A549 (cell line): Measurements from ENCODE around the gene GZF1. TPM values are rescaled to one million over a fixed set of nuclear protein-coding genes. Genes with fewer than 3 reads are reported as not detected.

Experiments used
- ATAC-seq, 2 experiments: fragments of 200-7000 bp in 1 of 2; fragments of >200 bp in 1 of 2; cut with Nextera tagmentation in 1 of 2; cut with Tn5 transposase in 1 of 2; 3 replicates each; pipeline versions ENCODE4 v1.8.0 to v1.9.1; 2018 to 2020; ENCODE audit warnings: mild to moderate bottlenecking in 1 of 2, moderate library complexity in 1 of 2
- CTCF ChIA-PET: fragments of 300-600 bp; sonication (Branson Sonifier 250); formaldehyde crosslinking; extraction: SDS; loops from one replicate; lab custom pipeline; 2021; ENCODE audit warnings: antibody characterized with exemption, inconsistent platforms; lab: Yijun Ruan, JAX
- POLR2A ChIA-PET: fragments of 350-600 bp; formaldehyde crosslinking; extraction: SDS; loops from one replicate; lab custom pipeline; 2021; ENCODE audit warnings: antibody characterized with exemption, inconsistent platforms; lab: Yijun Ruan, JAX
- DNase-seq, 2 experiments: peaks; one replicate each; pipeline versions ENCODE4 v3.0.0 to v3.0.0-alpha.2; 2011 to 2016; ENCODE audit warnings: low read depth in 1 of 2, low spot score in 1 of 2
- FAIRE-seq: peaks from 2 replicates; lab custom pipeline; 2011; peaks lifted over from hg19 to GRCh38; lab: Jason Lieb, UNC
- H3K27ac ChIP-seq, 2 experiments: fragments of >200 bp; sonication (Bioruptor Twin); formaldehyde crosslinking; 3 replicates each; pipeline ENCODE4 v1.5.1; 2016 to 2017
- H3K4me1 ChIP-seq: fragments of >200 bp; sonication (Bioruptor Twin); formaldehyde crosslinking; 3 replicates; pipeline ENCODE4 v1.6.1; 2016
- H3K4me2 ChIP-seq: fragments of >200 bp; sonication (Bioruptor Twin); formaldehyde crosslinking; 3 replicates; pipeline ENCODE4 v1.6.1; 2016
- H3K4me3 ChIP-seq: fragments of >200 bp; sonication (Bioruptor Twin); formaldehyde crosslinking; 3 replicates; pipeline ENCODE4 v1.5.1; 2016
- H3K9me3 ChIP-seq: fragments of >200 bp; sonication (Bioruptor Twin); formaldehyde crosslinking; 3 replicates; pipeline ENCODE4 v1.6.1; 2016
- BCL3 ChIP-seq: fragments of >200 bp; sonication (Bioruptor Twin); formaldehyde crosslinking; IDR thresholded peaks from 3 replicates; pipeline ENCODE4 v1.6.1; 2016
- CHD2 ChIP-seq: fragments of 150-350 bp; IDR thresholded peaks from 2 replicates; pipeline ENCODE4 v1.6.1; 2014; ENCODE audit warnings: low read length; ENCODE audit not compliant: partially characterized antibody
- CTCF ChIP-seq: fragments of >200 bp; sonication (Bioruptor Twin); formaldehyde crosslinking; IDR thresholded peaks from 3 replicates; pipeline ENCODE4 v1.5.1; 2016
- ELK1 ChIP-seq: fragments of 150-350 bp; IDR thresholded peaks from 2 replicates; pipeline ENCODE4 v1.6.1; 2014; ENCODE audit warnings: low read depth, mild to moderate bottlenecking, low read length
- FOSB ChIP-seq: fragments of 250-450 bp; sonication (Bioruptor Pico); IDR thresholded peaks from 2 replicates; pipeline ENCODE4 v1.5.0; 2020; ENCODE audit warnings: mild to moderate bottlenecking, moderate library complexity
- HES2 ChIP-seq: fragments of >200 bp; sonication (Bioruptor Twin); formaldehyde crosslinking; IDR thresholded peaks from 2 replicates; pipeline ENCODE4 v1.6.1; 2016
- HOXA7 ChIP-seq: fragments of 250-450 bp; sonication (Bioruptor Pico); IDR thresholded peaks from 2 replicates; pipeline ENCODE4 v1.5.0; 2020; ENCODE audit warnings: mild to moderate bottlenecking, moderate library complexity
- MAX ChIP-seq: IDR thresholded peaks from 2 replicates; pipeline ENCODE4 v1.6.1; 2012
- NR3C1 ChIP-seq: fragments of >200 bp; sonication (Bioruptor Twin); formaldehyde crosslinking; IDR thresholded peaks from 3 replicates; pipeline ENCODE4 v1.6.1; 2017
- PBX3 ChIP-seq: IDR thresholded peaks from 2 replicates; pipeline ENCODE4 v1.6.1; 2012
- PHF8 ChIP-seq: fragments of 200-600 bp; sonication (generic); IDR thresholded peaks from 2 replicates; pipeline ENCODE4 v1.6.1; 2016; ENCODE audit warnings: low read depth, mild to moderate bottlenecking, antibody characterized with exemption, moderate library complexity, borderline replicate concordance
- POLR2A ChIP-seq: IDR thresholded peaks from 2 replicates; pipeline ENCODE4 v1.6.1; 2012; ENCODE audit warnings: mild to moderate bottlenecking, low read length
- RAD21 ChIP-seq, 2 experiments: fragments of >200 bp in 1 of 2; sonication (Bioruptor Twin) in 1 of 2; formaldehyde crosslinking in 1 of 2; IDR thresholded peaks in 1 of 2; conservative IDR thresholded peaks in 1 of 2; 2 replicates in 1 of 2; 3 replicates in 1 of 2; pipeline ENCODE4 v1.6.1; 2012 to 2018; ENCODE audit warnings: inconsistent platforms in 1 of 2
- SMC3 ChIP-seq: fragments of >200 bp; sonication (Bioruptor Twin); formaldehyde crosslinking; IDR thresholded peaks from 3 replicates; pipeline ENCODE4 v1.6.1; 2018; ENCODE audit warnings: inconsistent platforms
- TP53 ChIP-seq: fragments of 250-450 bp; sonication (Bioruptor Pico); IDR thresholded peaks from 2 replicates; pipeline ENCODE4 v1.5.0; 2021; ENCODE audit warnings: mild to moderate bottlenecking, moderate library complexity
- ZC3H11A ChIP-seq: fragments of 450-650 bp; IDR thresholded peaks from 2 replicates; pipeline ENCODE4 v1.6.1; 2014; ENCODE audit warnings: antibody characterized with exemption, mild to moderate bottlenecking
- ZNF302 ChIP-seq: fragments of 250-450 bp; sonication (Bioruptor Pico); IDR thresholded peaks from 2 replicates; pipeline ENCODE4 v1.9.0; 2021; ENCODE audit warnings: inconsistent platforms, mild to moderate bottlenecking, moderate library complexity
- whole genome bisulfite sequencing: methylation state at CpG from one replicate; pipeline ENCODE4 v1.1.6; 2017; ENCODE audit errors: missing lambda C conversion rate; 5-methylcytosine and 5-hydroxymethylcytosine counted together
- polyA plus RNA-seq, 4 experiments: library from polyadenylated mRNA; depleted of rRNA in 3 of 4; stranded (reverse); fragments of >200 nt; fragmentation: RNase III in 1 of 4; extraction: RNeasy Plus Mini Kit Qiagen cat#74134 plus additional on column Dnase treatment in 1 of 4; gene quantifications; 2 replicates in 3 of 4; 3 replicates in 1 of 4; pipeline ENCODE4 v1.2.3, GENCODE V29; 2011 to 2017

GZF1 gene
- polyA plus RNA-seq, 2 of the 4 experiments (the other 2 are of a cell fraction) = 13.2 to 24.7 TPM

- Histone ChIP-seq H3K4me1 (peaks cover 9% of the 10 kb centered on the region; the same call in 2 of the 3 replicates), H3K27ac (no peak overlapping the region), H3K4me2 (0 out of 3 replicates have a peak overlapping the region, but pooled peaks have one; percentile 20), H3K4me3 (no peak overlapping the region), H3K9me3 (no peaks in the 10 kb centered on the region)
- ChIA-PET POLR2A (no interaction called here), CTCF (interaction anchor here (1.5 kb wide), 1 partner anchor 9 kb away, joined by 4 read pairs; the partner anchor contains the start of gene NAPB)
- 67% methylated on average over 1 of the region's 1 CpG for WGBS
- peak; percentile 34 to 81; a peak in 2 of 6 replicates for ATAC-seq
- no peak for FAIRE-seq
- TF ChIP-seq POLR2A = no peak
- no peak for TF ChIP-seq HOXA7 (CRISPR knock-in tag)
- no peak for TF ChIP-seq ZC3H11A
- TF ChIP-seq BCL3 = no peak
- TF ChIP-seq FOSB (CRISPR knock-in tag) = no peak
- no peak for TF ChIP-seq HES2
- no peak for TF ChIP-seq RAD21 (conservative IDR thresholded peaks at IDR 0.05 in 1 of 2, IDR thresholded peaks at IDR 0.05 in 1 of 2)
- no peak for TF ChIP-seq CHD2
- peak in 1 of 2 experiments; percentile 17 for DNase-seq
Observed at GRCh38 chr20:23412026-23412425, 50.0 kb downstream of the GZF1 start.

- WGBS = 91% methylated on average over 3 of the region's 3 CpGs
- DNase-seq = no peak
- ATAC-seq = no peak
- no peak overlapping the region for H3K4me3 ChIP-seq
- no peaks in the 10 kb centered on the region for H3K9me3 ChIP-seq
- no peak overlapping the region for H3K27ac ChIP-seq
- TF ChIP-seq PHF8 = no peak
- no peak for TF ChIP-seq PBX3
- no peak for TF ChIP-seq RAD21 (conservative IDR thresholded peaks at IDR 0.05 in 1 of 2, IDR thresholded peaks at IDR 0.05 in 1 of 2)
- no peak for TF ChIP-seq MAX
- no peak for TF ChIP-seq TP53 (CRISPR knock-in tag)
- TF ChIP-seq NR3C1 = no peak
- TF ChIP-seq SMC3 = no peak
- TF ChIP-seq CTCF = no peak
- TF ChIP-seq ELK1 = no peak
- TF ChIP-seq ZNF302 (CRISPR knock-in tag) = no peak
- CTCF ChIA-PET = interaction anchor here (0.7 to 1.4 kb wide), 2 partner anchors 9 to 62 kb away, joined by 4 to 6 read pairs; no protein-coding TSS in a partner anchor
- no peak for FAIRE-seq
- POLR2A ChIA-PET = interaction anchor here (2.5 kb wide), 1 partner anchor 64 kb away, joined by 8 read pairs; the partner anchor contains the start of gene NXT1
- peaks cover 9% of the 10 kb centered on the region; the same call in 2 of the 3 replicates for H3K4me1 ChIP-seq
- no peak overlapping the region for H3K4me2 ChIP-seq
Observed at GRCh38 chr20:23413862-23414422, 52.0 kb downstream of the GZF1 start.
